C4-2B (cell line): ENCODE results near the gene PGM2.

ENCODE experiments used
- H3K27ac ChIP-seq: fragments of 450-650 bp; 2 replicates; pipeline ENCODE4 v1.5.1; 2017
- CTCF ChIP-seq: fragments of 450-650 bp; conservative IDR thresholded peaks from 2 replicates; pipeline ENCODE4 v1.5.1; 2017; ENCODE audit warnings: mild to moderate bottlenecking
- ZFX ChIP-seq: fragments of 450-650 bp; IDR thresholded peaks from 2 replicates; pipeline ENCODE4 v1.6.1; 2017

The PGM2 gene

GRCh38 chr4:37892641-37893040 lies 66.2 kb downstream of the PGM2 start:
- no peak overlapping the region for H3K27ac ChIP-seq

GRCh38 chr4:37893164-37893563 lies 66.7 kb downstream of the PGM2 start:
- H3K27ac ChIP-seq: no peak overlapping the region
- TF ChIP-seq ZFX: no peak

More at GRCh38 chr4:37892641-37893040, 66.2 kb downstream of the PGM2 start:
- no peak for TF ChIP-seq CTCF
- TF ChIP-seq ZFX: no peak

- no peak for TF ChIP-seq ZFX
- no peak for TF ChIP-seq CTCF
- H3K27ac ChIP-seq: no peak overlapping the region
Measured at GRCh38 chr4:37895271-37895670, 68.8 kb downstream of the PGM2 start.

GRCh38 chr4:37896206-37896860 lies 69.8 kb downstream of the PGM2 start:
- TF ChIP-seq ZFX: no peak
- no peak for TF ChIP-seq CTCF

GRCh38 chr4:37902212-37902611 lies 75.7 kb downstream of the PGM2 start:
- H3K27ac ChIP-seq: no peak overlapping the region
- no peak for TF ChIP-seq CTCF

More at GRCh38 chr4:37896206-37896860, 69.8 kb downstream of the PGM2 start:
- H3K27ac ChIP-seq: no peak overlapping the region

- TF ChIP-seq ZFX (no peak), CTCF (no peak)
- no peak overlapping the region for H3K27ac ChIP-seq
Measured at GRCh38 chr4:37902738-37903693, 76.5 kb downstream of the PGM2 start.

- H3K27ac ChIP-seq: no peak overlapping the region
Measured at GRCh38 chr4:37903901-37904300, 77.4 kb downstream of the PGM2 start.

More at GRCh38 chr4:37903901-37904300, 77.4 kb downstream of the PGM2 start:
- TF ChIP-seq CTCF (no peak), ZFX (no peak)
